Measurements from ENCODE around the gene ISCU. TPM values are rescaled to one million over a fixed set of nuclear protein-coding genes. Genes with fewer than 3 reads are reported as not detected.
A peak's percentile ranks its signal among the peaks of the same experiment; 100 is the strongest.
"Not testable (repeated sequence)": the region's sequence is repeated elsewhere in the genome, so short reads cannot be mapped to it uniquely, and the experiment has no call there.

ISCU gene
- total RNA-seq, 4 donors from 2014 or later, result 113 to 155 (median 130) TPM

DNA sequence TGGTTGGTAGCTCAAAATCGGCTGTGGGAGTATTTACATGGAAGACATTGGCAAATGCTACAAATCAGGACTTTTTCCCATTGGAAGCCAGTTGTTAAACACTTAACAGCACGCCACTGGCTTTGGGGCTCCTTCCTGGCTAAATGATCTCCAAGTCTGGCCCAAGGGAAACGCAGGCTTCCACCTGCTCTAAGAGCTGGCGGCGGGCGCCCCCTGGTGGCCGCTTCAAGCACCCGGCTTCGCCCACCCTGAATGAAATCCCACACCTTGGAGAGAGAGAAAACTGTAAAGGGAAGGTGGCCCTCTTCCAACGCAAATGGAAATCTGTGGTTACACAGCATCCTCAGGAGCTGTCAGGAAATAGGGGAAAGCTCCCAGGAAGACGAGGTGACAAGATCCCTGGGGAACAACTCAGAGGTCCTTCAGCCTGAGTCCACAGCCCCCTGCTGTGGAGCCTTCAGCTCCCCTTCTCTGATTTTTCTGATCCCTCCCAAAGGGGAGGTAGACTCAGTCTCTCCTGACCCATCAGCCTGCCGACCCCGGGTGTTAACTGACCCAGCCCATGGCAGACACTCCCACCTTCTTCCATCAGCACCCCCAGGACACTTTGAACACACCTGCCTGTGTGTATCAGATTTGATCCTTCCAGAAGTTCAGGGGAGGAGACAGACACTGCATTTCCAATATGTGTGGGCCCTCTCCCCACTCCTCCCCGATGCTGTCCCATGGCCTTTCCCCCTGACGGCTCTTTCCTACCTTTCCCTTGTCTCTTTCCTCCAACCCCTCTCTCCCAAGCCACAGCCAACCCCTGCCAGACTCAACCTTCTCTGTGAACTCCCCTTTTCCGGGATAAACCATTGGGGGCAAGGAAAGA lies 55.9 kb downstream of the ISCU start:
- no peak for TF ChIP-seq POLR2AphosphoS5 (IDR thresholded peaks at IDR 0.05)
- TF ChIP-seq, protein P1, sequence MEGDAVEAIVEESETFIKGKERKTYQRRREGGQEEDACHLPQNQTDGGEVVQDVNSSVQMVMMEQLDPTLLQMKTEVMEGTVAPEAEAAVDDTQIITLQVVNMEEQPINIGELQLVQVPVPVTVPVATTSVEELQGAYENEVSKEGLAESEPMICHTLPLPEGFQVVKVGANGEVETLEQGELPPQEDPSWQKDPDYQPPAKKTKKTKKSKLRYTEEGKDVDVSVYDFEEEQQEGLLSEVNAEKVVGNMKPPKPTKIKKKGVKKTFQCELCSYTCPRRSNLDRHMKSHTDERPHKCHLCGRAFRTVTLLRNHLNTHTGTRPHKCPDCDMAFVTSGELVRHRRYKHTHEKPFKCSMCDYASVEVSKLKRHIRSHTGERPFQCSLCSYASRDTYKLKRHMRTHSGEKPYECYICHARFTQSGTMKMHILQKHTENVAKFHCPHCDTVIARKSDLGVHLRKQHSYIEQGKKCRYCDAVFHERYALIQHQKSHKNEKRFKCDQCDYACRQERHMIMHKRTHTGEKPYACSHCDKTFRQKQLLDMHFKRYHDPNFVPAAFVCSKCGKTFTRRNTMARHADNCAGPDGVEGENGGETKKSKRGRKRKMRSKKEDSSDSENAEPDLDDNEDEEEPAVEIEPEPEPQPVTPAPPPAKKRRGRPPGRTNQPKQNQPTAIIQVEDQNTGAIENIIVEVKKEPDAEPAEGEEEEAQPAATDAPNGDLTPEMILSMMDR (IDR thresholded peaks at IDR 0.05), result peak; percentile 91 to 99 (median 97)
- Histone ChIP-seq H3K4me1 (peaks cover 0 to 23% (median 0%) of the 10 kb centered on the region in 4 donors), H3K36me3 (no peaks in the 10 kb centered on the region), H3K4me3 (no peak overlapping the region), H3K9me3 (no peaks in the 10 kb centered on the region), H3K27ac (peak overlapping the region in 1 of 4 donors; percentile 40), H3K27me3 (no peaks in the 10 kb centered on the region)
- peak; percentile 84 for DNase-seq
- in situ Hi-C loops (cut with MboI; ENCODE audit: low pct_ligation_motif_present in 1 of 4, low pct_unique_long_range_greater_than_20kb in 1 of 4, low sequenced_read_pairs in 3 of 4), result loop anchor here in 3 of 4 donors (5.0 to 10.0 kb wide), 2 partner anchors 51 to 54 kb away; partner anchors contain the start of genes ISCU (in 1 of the 3) and SART3 (in 1 of the 3)
- WGBS, 2 donors (ENCODE audit: low coverage in 1 of 2), result 12 to 13% methylated on average over 4 to 16 of the region's 16 CpGs
- intact Hi-C loops (cut with DNase I; ENCODE audit: low total_unique reads), result loop anchor here (5.0 to 10.0 kb wide), 2 partner anchors 56 to 336 kb away; partner anchors contain the start of genes ISCU and SART3

DNA sequence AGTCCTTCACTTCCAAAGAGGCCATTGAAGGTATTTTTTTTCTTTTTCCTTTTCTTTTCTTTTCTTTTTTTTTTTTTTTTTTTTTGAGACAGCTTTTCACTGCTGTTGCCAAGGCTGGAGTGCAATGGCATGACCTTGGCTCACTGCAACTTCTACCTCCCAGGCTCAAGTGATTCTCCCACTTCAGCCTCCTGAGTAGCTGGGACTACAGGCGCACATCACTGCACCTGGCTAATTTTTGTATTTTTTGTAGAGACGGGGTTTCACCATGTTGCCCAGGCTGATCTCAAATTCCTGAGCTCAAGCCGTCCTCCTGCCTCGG lies 56.5 kb downstream of the ISCU start:
- H3K27me3 ChIP-seq, H3K36me3 ChIP-seq, H3K4me3 ChIP-seq, DNase-seq, H3K27ac ChIP-seq, H3K9me3 ChIP-seq: not testable (repeated sequence)
- in situ Hi-C loops (cut with MboI; ENCODE audit: low pct_ligation_motif_present in 1 of 4, low pct_unique_long_range_greater_than_20kb in 1 of 4, low sequenced_read_pairs in 3 of 4) (loop anchor here in 3 of 4 donors (5.0 to 10.0 kb wide), 2 partner anchors 52 to 54 kb away; partner anchors contain the start of genes ISCU (in 1 of the 3) and SART3 (in 1 of the 3)), intact Hi-C loops (cut with DNase I; ENCODE audit: low total_unique reads) (loop anchor here (5.0 to 10.0 kb wide), 2 partner anchors 57 to 336 kb away; partner anchors contain the start of genes ISCU and SART3)
- H3K4me1 ChIP-seq, result peaks cover 0 to 20% (median 0%) of the 10 kb centered on the region in 4 donors
- 96 to 100% methylated on average over 1 to 4 of the region's 4 CpGs for WGBS, 2 donors (ENCODE audit: low coverage in 1 of 2)

Other genes with a start within 250 kb of the ISCU start
- gene CMKLR1, start 223.3 kb upstream of the ISCU start, total RNA-seq, result 10 to 100 TPM in 1 of 4 donors, 1 to 10 TPM in 3; 4.2 to 13.5 (median 4.5) TPM
- gene FICD, start 47.3 kb upstream of the ISCU start, total RNA-seq, result 1 to 10 TPM; 1.1 to 9.6 (median 6.2) TPM
- 100 to 1,000 TPM in 1 of 4 donors, 10 to 100 TPM in 3; 25.3 to 177 (median 77.4) TPM for gene SART3, start 1.4 kb upstream of the ISCU start, total RNA-seq
- 10 to 100 TPM in 2 of 4 donors, 1 to 10 TPM in 2; 3.3 to 18.3 (median 9.7) TPM for gene TMEM119, start 35.5 kb downstream of the ISCU start, total RNA-seq
- 1 to 10 TPM; 1.6 to 9.4 (median 3.6) TPM for gene SELPLG, start 71.3 kb downstream of the ISCU start, total RNA-seq
- gene CORO1C, start 168.9 kb downstream of the ISCU start, total RNA-seq, result 100 to 1,000 TPM in 3 of 4 donors, 10 to 100 TPM in 1; 68.1 to 153 (median 128) TPM